ENCODE measurements around the gene KIAA1755.

GRCh38 chr20:38173237-38174156 is 87.0 kb downstream of the KIAA1755 start:
- TF ChIP-seq CTCF (IDR thresholded peaks at IDR 0.05) (no peak), EZH2 (IDR thresholded peaks at IDR 0.05) (no peak), EZH2phosphoT487 (IDR thresholded peaks at IDR 0.05) (no peak)

Data from neural progenitor cell (in vitro differentiated cells).